Astrocyte (in vitro differentiated cells and primary cell): Measurements from ENCODE around the gene PDE3A. TPM values are rescaled to one million over a fixed set of nuclear protein-coding genes. Genes with fewer than 3 reads are reported as not detected.
A peak's percentile ranks its signal among the peaks of the same experiment; 100 is the strongest.

Experiments used
- DNase-seq: peaks from one replicate; pipeline ENCODE4 v3.0.0-alpha.2; 2010; ENCODE audit warnings: low read depth
- FAIRE-seq: peaks from 2 replicates; lab custom pipeline; 2011; peaks lifted over from hg19 to GRCh38; lab: Jason Lieb, UNC
- H2AFZ ChIP-seq: 2 replicates; pipeline ENCODE4 v1.6.0; 2012; ENCODE audit warnings: low read depth, low read length, inconsistent platforms
- H3K27ac ChIP-seq: 2 replicates; pipeline ENCODE4 v1.5.1; 2011; ENCODE audit warnings: low read depth, low read length, inconsistent platforms
- H3K27me3 ChIP-seq: 2 replicates; pipeline ENCODE4 v1.6.0; 2011; ENCODE audit warnings: low read length, inconsistent platforms; ENCODE audit not compliant: insufficient read depth
- H3K36me3 ChIP-seq: 2 replicates; pipeline ENCODE4 v1.5.1; 2011; ENCODE audit warnings: low read length, inconsistent platforms; ENCODE audit not compliant: insufficient read depth
- H3K4me1 ChIP-seq: 2 replicates; pipeline ENCODE4 v1.5.1; 2011; ENCODE audit warnings: low read length, inconsistent platforms; ENCODE audit not compliant: insufficient read depth
- H3K4me2 ChIP-seq: 2 replicates; pipeline ENCODE4 v1.6.0; 2012; ENCODE audit warnings: low read length, inconsistent platforms
- H3K4me3 ChIP-seq: 2 replicates; pipeline ENCODE4 v1.5.1; 2011; ENCODE audit warnings: low read depth, mild to moderate bottlenecking, low read length, inconsistent platforms; ENCODE audit not compliant: insufficient read depth
- H3K79me2 ChIP-seq: 2 replicates; pipeline ENCODE4 v1.6.0; 2012; ENCODE audit warnings: mild to moderate bottlenecking, low read length, inconsistent platforms; ENCODE audit not compliant: insufficient read depth
- H3K9ac ChIP-seq: 2 replicates; pipeline ENCODE4 v1.6.0; 2012; ENCODE audit warnings: mild to moderate bottlenecking, low read length, inconsistent platforms
- H3K9me3 ChIP-seq: 2 replicates; pipeline ENCODE4 v1.5.1; 2012; ENCODE audit warnings: low read depth, mild to moderate bottlenecking, low read length, inconsistent platforms; ENCODE audit not compliant: insufficient read depth
- H4K20me1 ChIP-seq: 2 replicates; pipeline ENCODE4 v1.6.0; 2012; ENCODE audit warnings: low read length, inconsistent platforms; ENCODE audit not compliant: insufficient read depth
- H3K27ac Mint-ChIP-seq: one replicate; pipeline ENCODE4 v1.8.0; 2021; ENCODE audit warnings: mild to moderate bottlenecking, mixed read lengths; ENCODE audit not compliant: unreplicated experiment
- H3K27me3 Mint-ChIP-seq: one replicate; pipeline ENCODE4 v1.8.0; 2021; ENCODE audit warnings: low read depth, mixed read lengths; ENCODE audit not compliant: unreplicated experiment
- H3K36me3 Mint-ChIP-seq: one replicate; pipeline ENCODE4 v1.8.0; 2021; ENCODE audit warnings: low read depth, mixed read lengths; ENCODE audit not compliant: unreplicated experiment
- H3K4me1 Mint-ChIP-seq: one replicate; pipeline ENCODE4 v1.8.0; 2021; ENCODE audit warnings: low read depth, mixed read lengths; ENCODE audit not compliant: unreplicated experiment
- H3K4me3 Mint-ChIP-seq: one replicate; pipeline ENCODE4 v1.8.0; 2021; ENCODE audit warnings: mild to moderate bottlenecking, moderate library complexity, mixed read lengths; ENCODE audit not compliant: unreplicated experiment
- H3K9me3 Mint-ChIP-seq: one replicate; pipeline ENCODE4 v1.8.0; 2021; ENCODE audit warnings: mild to moderate bottlenecking, mixed read lengths; ENCODE audit not compliant: unreplicated experiment
- EZH2 ChIP-seq: IDR thresholded peaks from 2 replicates; pipeline ENCODE4 v1.6.1; 2012; ENCODE audit warnings: mild to moderate bottlenecking, low read length, inconsistent platforms; ENCODE audit not compliant: insufficient read depth
- total RNA-seq: library from RNA; stranded (reverse); gene quantifications from 2 replicates; pipeline ENCODE4 v1.2.1, GENCODE V29; 2021
- TF ChIP-seq, protein P1 (sequence below): IDR thresholded peaks from 2 replicates; pipeline ENCODE4 v1.5.1; 2011; ENCODE audit warnings: low read depth, mild to moderate bottlenecking, inconsistent platforms, low read length, moderate library complexity; ENCODE audit not compliant: insufficient read depth

PDE3A gene
- total RNA-seq, 1 donor from 2014 or later, result 1.7 TPM

DNA sequence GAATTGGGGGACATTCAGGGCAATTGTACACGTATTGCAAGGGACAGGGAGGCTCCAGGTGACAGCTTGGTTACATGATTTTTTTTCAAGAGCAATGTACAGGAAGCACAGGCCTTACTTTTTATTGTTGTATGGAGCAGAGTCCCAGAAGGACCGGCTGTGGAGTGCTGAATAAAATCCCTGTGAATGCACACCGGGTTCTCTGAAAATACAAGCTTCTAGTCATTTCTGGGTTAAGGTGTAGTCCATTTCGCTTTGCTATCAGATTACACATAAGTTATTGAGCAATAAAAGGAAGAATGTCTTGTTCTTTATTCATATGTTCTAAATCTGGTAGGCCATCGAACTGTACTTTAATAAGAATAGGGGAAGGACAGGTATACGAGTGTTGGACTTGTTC, 52.2 kb downstream of the PDE3A start:
- no peak overlapping the region for H3K27ac Mint-ChIP-seq
- H4K20me1 ChIP-seq, result no peaks in the 10 kb centered on the region

DNA sequence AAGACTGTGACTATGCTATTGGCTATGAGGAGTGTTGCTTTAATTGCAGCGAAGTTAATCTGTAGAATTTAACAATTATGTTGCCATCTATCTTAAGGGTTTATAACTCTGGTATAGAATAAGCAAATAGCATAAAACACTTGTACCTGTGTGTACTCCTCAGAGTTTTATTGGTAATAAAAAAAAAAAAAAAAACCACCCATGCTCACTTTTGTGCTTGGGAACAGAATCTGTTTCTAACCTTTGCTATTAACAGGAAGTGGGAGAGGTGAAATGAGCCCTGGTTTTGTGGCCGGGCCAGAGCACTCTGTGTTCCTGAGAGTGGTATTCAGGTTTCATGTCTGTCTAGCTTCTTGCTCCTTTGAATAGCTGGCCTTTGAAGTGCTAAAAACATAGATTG, 53.1 kb downstream of the PDE3A start:
- H4K20me1 ChIP-seq, result no peaks in the 10 kb centered on the region
- no peaks in the 10 kb centered on the region for H3K36me3 ChIP-seq
- no peak overlapping the region for H3K9ac ChIP-seq
- no peak overlapping the region for H2AFZ ChIP-seq
- H3K9me3 Mint-ChIP-seq, result no peaks in the 10 kb centered on the region
- no peaks in the 10 kb centered on the region for H3K27me3 Mint-ChIP-seq
- DNase-seq (no peak), FAIRE-seq (no peak)
- H3K27me3 ChIP-seq, result no peaks in the 10 kb centered on the region
- no peaks in the 10 kb centered on the region for H3K9me3 ChIP-seq
- H3K27ac ChIP-seq, result no peak overlapping the region
- no peak overlapping the region for H3K4me3 ChIP-seq
- TF ChIP-seq, protein P1, sequence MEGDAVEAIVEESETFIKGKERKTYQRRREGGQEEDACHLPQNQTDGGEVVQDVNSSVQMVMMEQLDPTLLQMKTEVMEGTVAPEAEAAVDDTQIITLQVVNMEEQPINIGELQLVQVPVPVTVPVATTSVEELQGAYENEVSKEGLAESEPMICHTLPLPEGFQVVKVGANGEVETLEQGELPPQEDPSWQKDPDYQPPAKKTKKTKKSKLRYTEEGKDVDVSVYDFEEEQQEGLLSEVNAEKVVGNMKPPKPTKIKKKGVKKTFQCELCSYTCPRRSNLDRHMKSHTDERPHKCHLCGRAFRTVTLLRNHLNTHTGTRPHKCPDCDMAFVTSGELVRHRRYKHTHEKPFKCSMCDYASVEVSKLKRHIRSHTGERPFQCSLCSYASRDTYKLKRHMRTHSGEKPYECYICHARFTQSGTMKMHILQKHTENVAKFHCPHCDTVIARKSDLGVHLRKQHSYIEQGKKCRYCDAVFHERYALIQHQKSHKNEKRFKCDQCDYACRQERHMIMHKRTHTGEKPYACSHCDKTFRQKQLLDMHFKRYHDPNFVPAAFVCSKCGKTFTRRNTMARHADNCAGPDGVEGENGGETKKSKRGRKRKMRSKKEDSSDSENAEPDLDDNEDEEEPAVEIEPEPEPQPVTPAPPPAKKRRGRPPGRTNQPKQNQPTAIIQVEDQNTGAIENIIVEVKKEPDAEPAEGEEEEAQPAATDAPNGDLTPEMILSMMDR, result no peak
- no peak for TF ChIP-seq EZH2
- no peak overlapping the region for H3K4me3 Mint-ChIP-seq
- H3K36me3 Mint-ChIP-seq, result no peaks in the 10 kb centered on the region
- H3K4me1 ChIP-seq, result no peaks in the 10 kb centered on the region
- peak overlapping the region; percentile 2 for H3K27ac Mint-ChIP-seq
- H3K79me2 ChIP-seq, result no peaks in the 10 kb centered on the region
- no peak overlapping the region for H3K4me2 ChIP-seq
- H3K4me1 Mint-ChIP-seq, result peaks cover 6% of the 10 kb centered on the region

More for the DNA sequence above, 52.2 kb downstream of the PDE3A start:
- Histone ChIP-seq H3K79me2 (no peaks in the 10 kb centered on the region), H3K4me2 (no peak overlapping the region), H3K4me1 (no peaks in the 10 kb centered on the region), H3K9ac (no peak overlapping the region), H3K27ac (no peak overlapping the region), H3K36me3 (no peaks in the 10 kb centered on the region), H2AFZ (no peak overlapping the region), H3K4me3 (no peak overlapping the region), H3K27me3 (no peaks in the 10 kb centered on the region), H3K9me3 (no peaks in the 10 kb centered on the region)
- no peak for DNase-seq
- no peaks in the 10 kb centered on the region for H3K9me3 Mint-ChIP-seq
- no peak overlapping the region for H3K4me3 Mint-ChIP-seq
- no peak for TF ChIP-seq EZH2
- TF ChIP-seq, protein P1, result no peak
- peaks cover 6% of the 10 kb centered on the region for H3K4me1 Mint-ChIP-seq
- no peaks in the 10 kb centered on the region for H3K36me3 Mint-ChIP-seq
- no peak for FAIRE-seq
- no peaks in the 10 kb centered on the region for H3K27me3 Mint-ChIP-seq

DNA sequence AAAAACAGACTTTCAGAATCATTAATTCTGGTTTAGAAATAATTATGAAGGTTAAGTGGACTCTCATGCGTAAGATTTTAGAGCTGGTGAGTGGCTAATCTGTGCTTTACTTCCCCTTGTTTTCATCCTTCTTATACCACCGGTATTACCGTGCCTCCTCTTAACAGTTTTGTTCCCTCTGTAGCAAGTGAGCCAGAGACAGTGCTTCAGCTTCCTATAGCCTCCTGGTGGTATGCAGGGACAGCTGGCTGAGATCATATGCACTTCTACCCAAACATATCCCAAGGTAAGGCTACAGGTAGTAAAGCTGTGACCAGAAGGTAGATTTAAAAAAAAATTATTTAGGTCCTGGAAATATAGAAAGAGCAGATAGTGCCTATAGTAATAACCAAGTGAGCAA, 55.2 kb downstream of the PDE3A start:
- H3K4me3 ChIP-seq, result no peak overlapping the region
- no peak overlapping the region for H3K27ac ChIP-seq
- H3K4me2 ChIP-seq, result no peak overlapping the region
- H3K4me3 Mint-ChIP-seq, result no peak overlapping the region
- no peaks in the 10 kb centered on the region for H3K9me3 Mint-ChIP-seq
- H3K27me3 Mint-ChIP-seq, result no peaks in the 10 kb centered on the region
- FAIRE-seq (no peak), DNase-seq (no peak)
- no peaks in the 10 kb centered on the region for H3K36me3 ChIP-seq
- H2AFZ ChIP-seq, result no peak overlapping the region
- H3K27ac Mint-ChIP-seq, result no peak overlapping the region
- H3K27me3 ChIP-seq, result no peaks in the 10 kb centered on the region
- no peaks in the 10 kb centered on the region for H3K4me1 ChIP-seq
- TF ChIP-seq, protein P1, result no peak
- no peak for TF ChIP-seq EZH2
- peaks cover 6% of the 10 kb centered on the region for H3K4me1 Mint-ChIP-seq
- no peaks in the 10 kb centered on the region for H3K9me3 ChIP-seq
- no peak overlapping the region for H3K9ac ChIP-seq
- no peaks in the 10 kb centered on the region for H3K79me2 ChIP-seq
- no peaks in the 10 kb centered on the region for H3K36me3 Mint-ChIP-seq
- no peaks in the 10 kb centered on the region for H4K20me1 ChIP-seq
